Type B pancreatic cell (in vitro differentiated cells): ENCODE measurements around the gene SLC47A2. TPM values are rescaled to one million over a fixed set of nuclear protein-coding genes. Genes with fewer than 3 reads are reported as not detected.
A peak's percentile ranks its signal among the peaks of the same experiment; 100 is the strongest.

Experiments
- DNase-seq: peaks from one replicate; pipeline ENCODE4 v3.0.0; 2021; ENCODE audit warnings: mixed read lengths; ENCODE audit not compliant: unreplicated experiment; ENCODE audit errors: extremely low spot score
- H3K27ac Mint-ChIP-seq: 2 replicates; pipeline ENCODE4 v1.8.0; 2021; ENCODE audit warnings: mild to moderate bottlenecking, mixed read lengths
- H3K27me3 Mint-ChIP-seq: 2 replicates; pipeline ENCODE4 v1.8.0; 2021; ENCODE audit warnings: mixed read lengths
- H3K36me3 Mint-ChIP-seq: 2 replicates; pipeline ENCODE4 v1.8.0; 2021; ENCODE audit warnings: mixed read lengths
- H3K4me1 Mint-ChIP-seq: one replicate; pipeline ENCODE4 v1.8.0; 2021; ENCODE audit warnings: mixed read lengths; ENCODE audit not compliant: unreplicated experiment
- H3K4me3 Mint-ChIP-seq: 2 replicates; pipeline ENCODE4 v1.8.0; 2021; ENCODE audit warnings: mild to moderate bottlenecking, mixed read lengths
- H3K9me3 Mint-ChIP-seq: 2 replicates; pipeline ENCODE4 v1.8.0; 2021; ENCODE audit warnings: mixed read lengths
- CTCF ChIP-seq: fragments of 200-600 bp; sonication (generic); conservative IDR thresholded peaks from 2 replicates; pipeline ENCODE4 v1.5.0; 2021; ENCODE audit warnings: antibody characterized with exemption, mild to moderate bottlenecking
- total RNA-seq: library from RNA; stranded (reverse); gene quantifications from 2 replicates; pipeline ENCODE4 v1.2.1, GENCODE V29; 2021; ENCODE audit warnings: low replicate concordance

SLC47A2 gene
- total RNA-seq, 1 donor from 2014 or later: not detected

GRCh38 chr17:19739241-19740201 lies 23.1 kb upstream of the SLC47A2 start:
- Mint-ChIP-seq H3K27ac (no peak overlapping the region), H3K4me1 (no peaks in the 10 kb centered on the region), H3K4me3 (no peak overlapping the region), H3K27me3 (no peaks in the 10 kb centered on the region), H3K9me3 (no peaks in the 10 kb centered on the region), H3K36me3 (no peaks in the 10 kb centered on the region)
- no peak for TF ChIP-seq CTCF
- peak; percentile 56 for DNase-seq

- peaks cover 4% of the 10 kb centered on the region for H3K4me1 Mint-ChIP-seq
- H3K27ac Mint-ChIP-seq: no peak overlapping the region
- H3K4me3 Mint-ChIP-seq: no peak overlapping the region
- H3K27me3 Mint-ChIP-seq: no peaks in the 10 kb centered on the region
- H3K36me3 Mint-ChIP-seq: no peaks in the 10 kb centered on the region
- DNase-seq: no peak
- H3K9me3 Mint-ChIP-seq: no peaks in the 10 kb centered on the region
- TF ChIP-seq CTCF: no peak
Measured at GRCh38 chr17:19738757-19739156, 22.4 kb upstream of the SLC47A2 start.

- Mint-ChIP-seq H3K4me3 (no peak overlapping the region), H3K36me3 (no peaks in the 10 kb centered on the region), H3K27me3 (no peaks in the 10 kb centered on the region), H3K27ac (no peak overlapping the region), H3K4me1 (peaks cover 4% of the 10 kb centered on the region), H3K9me3 (no peaks in the 10 kb centered on the region)
- TF ChIP-seq CTCF: no peak
- DNase-seq: no peak
Measured at GRCh38 chr17:19738073-19738449, 21.7 kb upstream of the SLC47A2 start.

- TF ChIP-seq CTCF: no peak
- Mint-ChIP-seq H3K27me3 (no peaks in the 10 kb centered on the region), H3K27ac (no peak overlapping the region), H3K9me3 (no peaks in the 10 kb centered on the region), H3K4me1 (peaks cover 4% of the 10 kb centered on the region), H3K4me3 (no peak overlapping the region), H3K36me3 (no peaks in the 10 kb centered on the region)
- no peak for DNase-seq
Measured at GRCh38 chr17:19737305-19738072, 21.1 kb upstream of the SLC47A2 start.

- DNase-seq: peak; percentile 57
- peaks cover 4% of the 10 kb centered on the region for H3K4me1 Mint-ChIP-seq
- no peaks in the 10 kb centered on the region for H3K36me3 Mint-ChIP-seq
- no peak for TF ChIP-seq CTCF
- no peak overlapping the region for H3K27ac Mint-ChIP-seq
- H3K4me3 Mint-ChIP-seq: no peak overlapping the region
- no peaks in the 10 kb centered on the region for H3K27me3 Mint-ChIP-seq
- H3K9me3 Mint-ChIP-seq: no peaks in the 10 kb centered on the region
Measured at GRCh38 chr17:19736071-19736470, 19.7 kb upstream of the SLC47A2 start.
